ENCODE measurements around the gene SLC2A8. TPM values are rescaled to one million over a fixed set of nuclear protein-coding genes. Genes with fewer than 3 reads are reported as not detected.

SLC2A8 gene
- total RNA-seq, 1 experiment from 2014 or later: 16.8 TPM

GRCh38 chr9:127455324-127455992, 58.5 kb downstream of the SLC2A8 start:
- BruUV-seq (replicated peaks): no TSS peak
- no peaks in the 10 kb centered on the region for H3K9me3 ChIP-seq (ENCODE audit: control insufficient read depth in 1 of 2, insufficient read depth in 1 of 2, low read depth in 1 of 2, low read length in 2 of 2)
- H3K27me3 ChIP-seq (ENCODE audit: insufficient read depth, low read length): no peaks in the 10 kb centered on the region
- no peaks in the 10 kb centered on the region for H3K9me2 ChIP-seq (ENCODE audit: insufficient read depth)
- H2AFZ ChIP-seq (ENCODE audit: low read depth, low read length, poor library complexity, severe bottlenecking): no peak overlapping the region
- ChIA-PET RAD21 (ENCODE audit: low non-redundant PET in 1 of 2, low total read pairs in 2 of 2, uncharacterized antibody in 2 of 2, unreplicated experiment in 2 of 2) (interaction anchor here (1.1 to 1.3 kb wide), 2 partner anchors 241 to 250 kb away, joined by 4 read pairs; no protein-coding TSS in a partner anchor), POLR2A (interaction anchor here (0.7 kb wide), 1 partner anchor 250 kb away, joined by 3 read pairs; no protein-coding TSS in a partner anchor), CTCF (interaction anchor here (0.8 to 1.9 kb wide), 8 partner anchors 11 to 515 kb away, joined by 3 to 10 read pairs (median 4); partner anchors contain the start of gene TOR2A)
- H3K4me1 ChIP-seq (ENCODE audit: control insufficient read depth in 1 of 2, insufficient read depth in 2 of 2, low read length in 2 of 2): peaks cover 7 to 22% of the 10 kb centered on the region in 2 experiments
- H3K79me2 ChIP-seq (ENCODE audit: insufficient read depth, low read length): peaks cover 14% of the 10 kb centered on the region
- TF ChIP-seq CTCF (IDR thresholded peaks at IDR 0.05 in 2 of 3, conservative IDR thresholded peaks at IDR 0.05 in 1 of 3; ENCODE audit: borderline replicate concordance in 1 of 3, insufficient read depth in 1 of 3, low read depth in 2 of 3, low read length in 2 of 3) (peak in 2 of 3 experiments; percentile 54 to 69; a peak in 4 of 6 replicates), SIN3A (IDR thresholded peaks at IDR 0.05; ENCODE audit: low read depth) (no peak)
- H3K4me3 ChIP-seq (replicated peaks in 1 of 2; ENCODE audit: low read depth in 1 of 2, low read length in 2 of 2): no peak overlapping the region
- H3K36me3 ChIP-seq (ENCODE audit: control insufficient read depth in 1 of 2, insufficient read depth in 2 of 2, low read length in 2 of 2): peaks cover 9 to 11% of the 10 kb centered on the region in 2 experiments
- H3K27ac ChIP-seq (ENCODE audit: low read depth, low read length): no peak overlapping the region
- no peak overlapping the region for H3K9ac ChIP-seq (ENCODE audit: low read length)
- no peaks in the 10 kb centered on the region for H4K20me1 ChIP-seq (ENCODE audit: insufficient read depth)
- ATAC-seq (peak; percentile 24; the same call in 1 of the 2 replicates), DNase-seq (ENCODE audit: low read depth, low spot score) (no peak)
- intact Hi-C loops (cut with micrococcal nuclease): loop anchor here (1.0 kb wide), 2 partner anchors 241 to 515 kb away; no protein-coding TSS in a partner anchor
- no peak overlapping the region for H3K4me2 ChIP-seq (ENCODE audit: low read length)

GRCh38 chr9:127457191-127457878, 60.4 kb downstream of the SLC2A8 start:
- H3K9ac ChIP-seq (ENCODE audit: low read length): no peak overlapping the region
- H3K36me3 ChIP-seq (ENCODE audit: control insufficient read depth in 1 of 2, insufficient read depth in 2 of 2, low read length in 2 of 2): peaks cover 9 to 11% of the 10 kb centered on the region in 2 experiments; a peak in 3 of 4 replicates
- no peak overlapping the region for H3K4me3 ChIP-seq (replicated peaks in 1 of 2; ENCODE audit: low read depth in 1 of 2, low read length in 2 of 2)
- H3K4me2 ChIP-seq (ENCODE audit: low read length): no peak overlapping the region
- peak; percentile 13; the same call in 1 of the 2 replicates for ATAC-seq
- H4K20me1 ChIP-seq (ENCODE audit: insufficient read depth): no peaks in the 10 kb centered on the region
- no peak overlapping the region for H2AFZ ChIP-seq (ENCODE audit: low read depth, low read length, poor library complexity, severe bottlenecking)
- ChIA-PET RAD21 (ENCODE audit: low non-redundant PET in 1 of 2, low total read pairs in 2 of 2, uncharacterized antibody in 2 of 2, unreplicated experiment in 2 of 2) (no interaction called here), CTCF (no interaction called here), POLR2A (no interaction called here)
- no peak for DNase-seq (ENCODE audit: low read depth, low spot score)
- no peaks in the 10 kb centered on the region for H3K27me3 ChIP-seq (ENCODE audit: insufficient read depth, low read length)
- intact Hi-C loops (cut with micrococcal nuclease): no loop called here
- H3K9me2 ChIP-seq (ENCODE audit: insufficient read depth): no peaks in the 10 kb centered on the region
- H3K79me2 ChIP-seq (ENCODE audit: insufficient read depth, low read length): peaks cover 5% of the 10 kb centered on the region; the same call in 1 of the 2 replicates
- H3K4me1 ChIP-seq (ENCODE audit: control insufficient read depth in 1 of 2, insufficient read depth in 2 of 2, low read length in 2 of 2): peaks cover 7 to 16% of the 10 kb centered on the region in 2 experiments
- no peak for TF ChIP-seq POLR2AphosphoS5 (IDR thresholded peaks at IDR 0.05; ENCODE audit: low read depth, low read length)
- no TSS peak for BruUV-seq (replicated peaks)
- H3K9me3 ChIP-seq (ENCODE audit: control insufficient read depth in 1 of 2, insufficient read depth in 1 of 2, low read depth in 1 of 2, low read length in 2 of 2): no peaks in the 10 kb centered on the region
- H3K27ac ChIP-seq (ENCODE audit: low read depth, low read length): no peak overlapping the region

Other genes starting within 250 kb of the SLC2A8 start
- gene GARNL3, start 132.4 kb upstream of the SLC2A8 start, total RNA-seq (2021; ENCODE audit: unreplicated experiment): 8.8 TPM
- 5.3 TPM for gene ZNF79, start 27.2 kb downstream of the SLC2A8 start, total RNA-seq (2021; ENCODE audit: unreplicated experiment)
- 2,679 TPM for gene RPL12, start 54.2 kb downstream of the SLC2A8 start, total RNA-seq (2021; ENCODE audit: unreplicated experiment)
- gene LRSAM1, start 54.3 kb downstream of the SLC2A8 start, total RNA-seq (2021; ENCODE audit: unreplicated experiment): 25.9 TPM
- 40.6 TPM for gene STXBP1, start 215.1 kb downstream of the SLC2A8 start, total RNA-seq (2021; ENCODE audit: unreplicated experiment)